CD4-positive, alpha-beta T cell (primary cell): Measurements from ENCODE around the gene PRDM8. TPM values are rescaled to one million over a fixed set of nuclear protein-coding genes. Genes with fewer than 3 reads are reported as not detected.

Source experiments
- ATAC-seq: fragments of 200-7000 bp; cut with Tn5 transposase; one replicate; pipeline ENCODE4 v1.10.0; 2022; ENCODE audit warnings: mild to moderate bottlenecking; ENCODE audit not compliant: poor library complexity
- CTCF ChIA-PET: fragments of 350-600 bp; sonication (Branson Sonifier 250); formaldehyde crosslinking; loops from one replicate; lab custom pipeline; 2021; ENCODE audit warnings: antibody characterized with exemption, inconsistent platforms; lab: Charles Lee
- POLR2A ChIA-PET: fragments of 350-600 bp; sonication (Branson Sonifier 250); formaldehyde crosslinking; loops from one replicate; lab custom pipeline; 2021; ENCODE audit warnings: antibody characterized with exemption, inconsistent platforms; lab: Charles Lee
- DNase-seq, 14 experiments: peaks; one replicate each; pipeline ENCODE4 v3.0.0-alpha.2; 2013 to 2020; ENCODE audit warnings: mixed read lengths in 2 of 14
- H3K27ac ChIP-seq, 2 donors: one replicate each; pipeline versions ENCODE4 v1.5.1 to v1.7.0; 2013; ENCODE audit warnings: low read length in 2 of 2, low read depth in 1 of 2, mild to moderate bottlenecking in 1 of 2
- H3K27me3 ChIP-seq, 2 experiments: 1 replicate in 1 of 2; 2 replicates in 1 of 2; pipeline versions ENCODE4 v1.6.1 to v1.7.0; 2013; ENCODE audit warnings: low read length in 2 of 2, control low read depth in 1 of 2, mild to moderate bottlenecking in 1 of 2, moderate library complexity in 1 of 2; ENCODE audit not compliant: insufficient read depth in 2 of 2, control insufficient read depth in 1 of 2
- H3K36me3 ChIP-seq: one replicate; pipeline ENCODE4 v1.6.1; 2013; ENCODE audit warnings: low read length, control low read depth; ENCODE audit not compliant: insufficient read depth
- H3K4me1 ChIP-seq: one replicate; pipeline ENCODE4 v1.6.1; 2013; ENCODE audit warnings: low read length, control low read depth; ENCODE audit not compliant: insufficient read depth
- H3K4me3 ChIP-seq: one replicate; pipeline ENCODE4 v1.5.1; 2013; ENCODE audit warnings: mild to moderate bottlenecking, low read length, moderate library complexity
- H3K9me3 ChIP-seq, 2 experiments: 1 replicate in 1 of 2; 2 replicates in 1 of 2; pipeline versions ENCODE4 v1.6.1 to v1.7.0; 2013; ENCODE audit warnings: low read length in 2 of 2, mild to moderate bottlenecking in 2 of 2, control low read depth in 1 of 2, moderate library complexity in 1 of 2; ENCODE audit not compliant: control insufficient read depth in 1 of 2, insufficient read depth in 1 of 2
- H3K27ac Mint-ChIP-seq: one replicate; pipeline ENCODE4 v1.8.0; 2020; ENCODE audit warnings: mixed read lengths
- H3K27me3 Mint-ChIP-seq: one replicate; pipeline ENCODE4 v1.8.0; 2021; ENCODE audit warnings: mixed read lengths
- H3K36me3 Mint-ChIP-seq: one replicate; pipeline ENCODE4 v1.8.0; 2021; ENCODE audit warnings: low read depth, mixed read lengths
- H3K4me1 Mint-ChIP-seq: one replicate; pipeline ENCODE4 v1.8.0; 2021; ENCODE audit warnings: low read depth, mixed read lengths
- H3K4me3 Mint-ChIP-seq: one replicate; pipeline ENCODE4 v1.8.0; 2020; ENCODE audit warnings: mild to moderate bottlenecking, mixed read lengths
- H3K9me3 Mint-ChIP-seq: one replicate; pipeline ENCODE4 v1.8.0; 2020; ENCODE audit warnings: mixed read lengths
- intact Hi-C, 2 experiments: fragments of 100-400 bp; cut with DNase I in 1 of 2; cut with micrococcal nuclease in 1 of 2; formaldehyde crosslinking; loops; one replicate each; pipeline versions ENCODE4 v1.15.1 to v1.9.0; 2023 to 2025; cut with DNase I, micrococcal nuclease
- total RNA-seq, 174 experiments: library from RNA in 2 of 174; stranded (reverse) in 2 of 174; gene quantifications; one replicate each; pipeline ENCODE4 v1.2.3 and lab custom pipeline; 2021 to 2026
- TF ChIP-seq, protein P1 (sequence below): fragments of 200-600 bp; IDR thresholded peaks from one replicate; pipeline ENCODE4 v1.8.0; 2022; ENCODE audit warnings: antibody characterized with exemption, mild to moderate bottlenecking

Gene PRDM8
- total RNA-seq, 2 experiments from 2014 or later = 4.2 to 5.1 TPM

- no peaks in the 10 kb centered on the region for H3K27me3 Mint-ChIP-seq
- ChIA-PET CTCF (interaction anchor here (0.9 to 5.4 kb wide), 6 partner anchors 10 to 120 kb away, joined by 3 to 53 read pairs (median 10); no protein-coding TSS in a partner anchor), POLR2A (interaction anchor here (1.1 to 7.5 kb wide), 8 partner anchors 10 to 124 kb away, joined by 3 to 111 read pairs (median 30); partner anchors contain the start of gene ANTXR2)
- H3K36me3 Mint-ChIP-seq = peaks cover 25% of the 10 kb centered on the region
- TF ChIP-seq, protein P1, sequence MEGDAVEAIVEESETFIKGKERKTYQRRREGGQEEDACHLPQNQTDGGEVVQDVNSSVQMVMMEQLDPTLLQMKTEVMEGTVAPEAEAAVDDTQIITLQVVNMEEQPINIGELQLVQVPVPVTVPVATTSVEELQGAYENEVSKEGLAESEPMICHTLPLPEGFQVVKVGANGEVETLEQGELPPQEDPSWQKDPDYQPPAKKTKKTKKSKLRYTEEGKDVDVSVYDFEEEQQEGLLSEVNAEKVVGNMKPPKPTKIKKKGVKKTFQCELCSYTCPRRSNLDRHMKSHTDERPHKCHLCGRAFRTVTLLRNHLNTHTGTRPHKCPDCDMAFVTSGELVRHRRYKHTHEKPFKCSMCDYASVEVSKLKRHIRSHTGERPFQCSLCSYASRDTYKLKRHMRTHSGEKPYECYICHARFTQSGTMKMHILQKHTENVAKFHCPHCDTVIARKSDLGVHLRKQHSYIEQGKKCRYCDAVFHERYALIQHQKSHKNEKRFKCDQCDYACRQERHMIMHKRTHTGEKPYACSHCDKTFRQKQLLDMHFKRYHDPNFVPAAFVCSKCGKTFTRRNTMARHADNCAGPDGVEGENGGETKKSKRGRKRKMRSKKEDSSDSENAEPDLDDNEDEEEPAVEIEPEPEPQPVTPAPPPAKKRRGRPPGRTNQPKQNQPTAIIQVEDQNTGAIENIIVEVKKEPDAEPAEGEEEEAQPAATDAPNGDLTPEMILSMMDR = no peak
- intact Hi-C loops = loop anchor here (5.0 to 10.0 kb wide), 3 partner anchors 35 to 1408 kb away; partner anchors contain the start of genes ANTXR2 (in 1 of the 2) and BMP2K (in 1 of the 2)
- no peaks in the 10 kb centered on the region for H3K27me3 ChIP-seq
- no peak for ATAC-seq
- H3K9me3 ChIP-seq = peaks cover under 1 to 13% of the 10 kb centered on the region in 2 experiments
- peaks cover 41% of the 10 kb centered on the region for H3K4me1 ChIP-seq
- no peaks in the 10 kb centered on the region for H3K36me3 ChIP-seq
- peak overlapping the region; percentile 100 for H3K4me3 Mint-ChIP-seq
- no peak overlapping the region for H3K4me3 ChIP-seq
- DNase-seq = peak in 4 of 14 experiments; percentile 39 to 69 (median 52)
- H3K27ac Mint-ChIP-seq = peak overlapping the region; percentile 94
- peak overlapping the region; percentile 31 to 56 for H3K27ac ChIP-seq
- peaks cover 5% of the 10 kb centered on the region for H3K9me3 Mint-ChIP-seq
- H3K4me1 Mint-ChIP-seq = peaks cover 59% of the 10 kb centered on the region
Measured at GRCh38 chr4:80182237-80182866, 15.0 kb upstream of the PRDM8 start.

DNA sequence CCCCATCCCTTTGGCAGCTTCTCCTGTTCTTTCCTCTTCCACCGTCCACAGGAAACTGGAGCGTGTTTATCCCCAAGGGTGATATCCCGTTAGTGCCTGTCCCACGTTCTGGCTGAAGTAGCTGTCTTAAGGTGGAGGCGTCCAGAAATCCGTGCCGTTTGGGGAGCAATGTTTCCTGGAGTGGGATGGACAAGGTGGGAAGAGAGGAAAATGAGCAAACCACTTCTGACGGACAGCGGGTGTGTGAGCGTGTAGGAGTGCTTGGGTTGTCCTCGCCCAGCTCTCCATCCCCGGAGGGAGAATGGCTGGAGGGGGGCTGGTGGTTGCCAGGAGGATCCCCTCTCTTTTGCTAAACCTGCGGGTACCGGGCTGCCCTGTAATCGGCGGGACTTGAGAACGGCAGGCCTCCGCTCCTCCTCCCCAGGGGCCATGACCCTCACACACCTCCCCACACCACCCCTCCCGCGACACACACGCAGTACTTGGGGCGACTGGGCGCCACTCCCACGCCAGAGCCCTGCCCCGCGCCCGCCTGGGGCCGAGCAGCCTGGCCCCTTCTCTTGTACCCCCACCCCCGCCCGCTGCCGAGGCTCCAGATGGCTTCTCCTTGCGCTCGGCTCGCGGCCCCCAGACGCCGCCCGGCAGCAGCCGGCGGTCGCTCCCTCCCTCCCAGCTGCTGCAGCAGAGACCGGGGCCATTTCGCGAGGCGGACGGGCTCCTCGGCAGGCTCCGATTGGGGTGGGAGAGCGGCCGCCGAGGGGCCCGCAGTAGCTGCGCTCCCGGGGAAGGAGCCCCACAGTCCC lies 13.9 kb upstream of the PRDM8 start:
- peak overlapping the region; percentile 77 to 85 for H3K27ac ChIP-seq
- H3K4me1 Mint-ChIP-seq = peaks cover 59% of the 10 kb centered on the region
- ChIA-PET CTCF (interaction anchor here (0.6 to 5.4 kb wide), 16 partner anchors 11 to 141 kb away, joined by 3 to 53 read pairs (median 4); partner anchors contain the start of gene ANTXR2), POLR2A (interaction anchor here (0.9 to 7.5 kb wide), 10 partner anchors 11 to 125 kb away, joined by 3 to 111 read pairs (median 20); partner anchors contain the start of genes ANTXR2 and PRDM8)
- H3K27ac Mint-ChIP-seq = peak overlapping the region; percentile 94
- TF ChIP-seq, protein P1 = no peak
- H3K4me1 ChIP-seq = peaks cover 41% of the 10 kb centered on the region
- H3K9me3 Mint-ChIP-seq = peaks cover 5% of the 10 kb centered on the region
- H3K27me3 ChIP-seq = no peaks in the 10 kb centered on the region
- ATAC-seq (peak; percentile 35), DNase-seq (peak in 9 of 14 experiments; percentile 21 to 60 (median 31))
- intact Hi-C loops = loop anchor here (1.0 to 10.0 kb wide), 8 partner anchors 10 to 1409 kb away; partner anchors contain the start of genes ANTXR2 (in 1 of the 2) and BMP2K (in 1 of the 2)
- no peaks in the 10 kb centered on the region for H3K36me3 ChIP-seq
- H3K36me3 Mint-ChIP-seq = peaks cover 25% of the 10 kb centered on the region
- H3K27me3 Mint-ChIP-seq = no peaks in the 10 kb centered on the region
- peak overlapping the region; percentile 100 for H3K4me3 Mint-ChIP-seq
- H3K4me3 ChIP-seq = peak overlapping the region; percentile 88
- peaks cover 0 to 9% of the 10 kb centered on the region in 2 experiments for H3K9me3 ChIP-seq
